Trophoblast cell (in vitro differentiated cells and primary cell): ENCODE results near the gene KRT9.

Experiments
- DNase-seq, 2 donors: peaks; one replicate each; pipeline ENCODE4 v3.0.0-alpha.2; 2016
- H2AFZ ChIP-seq: 2 replicates; pipeline ENCODE4 v1.6.1; 2013; ENCODE audit warnings: low read length, moderate library complexity, mild to moderate bottlenecking; ENCODE audit not compliant: insufficient read depth, poor library complexity
- H2AK5ac ChIP-seq: 2 replicates; pipeline ENCODE4 v1.6.1; 2013; ENCODE audit warnings: mild to moderate bottlenecking, low read length
- H2BK120ac ChIP-seq: 2 replicates; pipeline ENCODE4 v1.6.1; 2013; ENCODE audit warnings: low read length, mild to moderate bottlenecking, moderate library complexity; ENCODE audit not compliant: insufficient read depth, poor library complexity
- H2BK12ac ChIP-seq: 2 replicates; pipeline ENCODE4 v1.6.1; 2013; ENCODE audit warnings: mild to moderate bottlenecking, low read length, moderate library complexity
- H2BK5ac ChIP-seq: 2 replicates; pipeline ENCODE4 v1.6.1; 2013; ENCODE audit warnings: low read length, low read depth, moderate library complexity, mild to moderate bottlenecking; ENCODE audit not compliant: poor library complexity
- H3K14ac ChIP-seq: 2 replicates; pipeline ENCODE4 v1.6.1; 2013; ENCODE audit warnings: mild to moderate bottlenecking, low read length
- H3K18ac ChIP-seq: 2 replicates; pipeline ENCODE4 v1.6.1; 2013; ENCODE audit warnings: mild to moderate bottlenecking, low read length
- H3K23ac ChIP-seq: 2 replicates; pipeline ENCODE4 v1.6.1; 2013; ENCODE audit warnings: low read length
- H3K27ac ChIP-seq: 2 replicates; pipeline ENCODE4 v1.5.1; 2013; ENCODE audit warnings: low read depth, mild to moderate bottlenecking, inconsistent platforms, low read length, moderate library complexity
- H3K27me3 ChIP-seq: 2 replicates; pipeline ENCODE4 v1.6.1; 2013; ENCODE audit warnings: inconsistent platforms, mild to moderate bottlenecking, low read length, moderate library complexity; ENCODE audit not compliant: insufficient read depth
- H3K36me3 ChIP-seq, 2 experiments: 1 replicate in 1 of 2; 2 replicates in 1 of 2; pipeline ENCODE4 v1.6.1; 2013; ENCODE audit warnings: low read length in 2 of 2, mild to moderate bottlenecking in 2 of 2, moderate library complexity in 1 of 2; ENCODE audit not compliant: insufficient read depth in 2 of 2, control insufficient read depth in 1 of 2
- H3K4ac ChIP-seq: 2 replicates; pipeline ENCODE4 v1.6.1; 2013; ENCODE audit warnings: low read depth, mild to moderate bottlenecking, low read length, moderate library complexity
- H3K4me1 ChIP-seq, 2 experiments: 1 replicate in 1 of 2; 2 replicates in 1 of 2; pipeline ENCODE4 v1.6.1; 2013; ENCODE audit warnings: low read length in 2 of 2, mild to moderate bottlenecking in 2 of 2, moderate library complexity in 1 of 2; ENCODE audit not compliant: insufficient read depth in 2 of 2, control insufficient read depth in 1 of 2
- H3K4me2 ChIP-seq: 2 replicates; pipeline ENCODE4 v1.6.1; 2013; ENCODE audit warnings: inconsistent platforms, mild to moderate bottlenecking, low read length, moderate library complexity
- H3K4me3 ChIP-seq: 2 replicates; pipeline ENCODE4 v1.5.1; 2013; ENCODE audit warnings: mild to moderate bottlenecking, low read depth, low read length, inconsistent platforms
- H3K79me1 ChIP-seq: one replicate; pipeline ENCODE4 v1.6.1; 2013; ENCODE audit warnings: low read length
- H3K79me2 ChIP-seq: 2 replicates; pipeline ENCODE4 v1.6.1; 2013; ENCODE audit warnings: low read length, mild to moderate bottlenecking; ENCODE audit not compliant: control insufficient read depth, insufficient read depth, poor library complexity
- H3K9ac ChIP-seq: 2 replicates; pipeline ENCODE4 v1.6.1; 2013; ENCODE audit warnings: mild to moderate bottlenecking, low read length
- H3K9me3 ChIP-seq: 2 replicates; pipeline ENCODE4 v1.6.1; 2013; ENCODE audit warnings: low read depth, mild to moderate bottlenecking, control low read depth, inconsistent platforms, low read length; ENCODE audit not compliant: insufficient read depth
- H4K12ac ChIP-seq: 2 replicates; pipeline ENCODE4 v1.6.1; 2013; ENCODE audit warnings: low read depth, mild to moderate bottlenecking, low read length, moderate library complexity
- H4K8ac ChIP-seq: 2 replicates; pipeline ENCODE4 v1.6.1; 2013; ENCODE audit warnings: low read depth, mild to moderate bottlenecking, low read length, moderate library complexity
- H4K91ac ChIP-seq: one replicate; pipeline ENCODE4 v1.6.1; 2013; ENCODE audit warnings: low read depth, mild to moderate bottlenecking, low read length, moderate library complexity
- WGBS: extraction: QIAGEN DNeasy Blood & Tissue Kit; methylation state at CpG from one replicate; pipeline ENCODE4 v1.1.7; 2013; ENCODE audit warnings: missing lambda C conversion rate; ENCODE audit not compliant: insufficient read length, insufficient coverage; ENCODE audit errors: extremely low coverage; 5-methylcytosine and 5-hydroxymethylcytosine counted together

KRT9 gene

DNA sequence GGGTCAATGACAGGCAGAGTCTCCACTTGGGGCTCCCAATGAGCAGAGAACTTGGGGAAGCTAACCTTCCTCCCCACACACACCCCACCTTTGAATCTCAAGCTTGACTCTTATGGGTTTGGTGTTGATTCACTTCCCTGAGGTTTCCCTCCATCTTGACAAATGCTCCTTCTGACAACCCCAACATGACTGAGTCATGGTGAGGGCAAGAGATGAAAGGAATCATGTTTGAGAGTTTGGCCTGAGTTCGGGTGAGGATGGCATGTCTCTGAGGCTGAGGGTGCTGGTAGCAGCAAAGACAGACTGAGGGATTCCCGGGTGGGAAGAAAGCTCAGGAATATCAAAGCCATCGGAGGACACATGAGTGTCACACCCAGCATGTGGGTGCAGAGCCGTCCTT, 18.7 kb downstream of the KRT9 start:
- Histone ChIP-seq H3K4me2 (no peak overlapping the region), H3K9ac (no peak overlapping the region), H2BK5ac (no peak overlapping the region), H2AK5ac (no peak overlapping the region), H2BK120ac (no peak overlapping the region), H2AFZ (no peak overlapping the region), H4K91ac (no peak overlapping the region), H3K36me3 (no peaks in the 10 kb centered on the region), H3K79me1 (peaks cover 11% of the 10 kb centered on the region), H3K14ac (peak overlapping the region; percentile 4), H3K9me3 (no peaks in the 10 kb centered on the region), H3K4me3 (no peak overlapping the region), H3K18ac (no peak overlapping the region), H3K4me1 (peaks cover 14 to 15% of the 10 kb centered on the region in 2 experiments), H2BK12ac (no peak overlapping the region), H4K8ac (no peak overlapping the region), H3K4ac (no peak overlapping the region), H3K79me2 (peaks cover 4% of the 10 kb centered on the region), H3K23ac (no peak overlapping the region), H4K12ac (no peak overlapping the region), H3K27ac (no peak overlapping the region), H3K27me3 (no peaks in the 10 kb centered on the region)
- no peak for DNase-seq
- WGBS = no CpG with 5 or more reads among the region's 4 CpGs

DNA sequence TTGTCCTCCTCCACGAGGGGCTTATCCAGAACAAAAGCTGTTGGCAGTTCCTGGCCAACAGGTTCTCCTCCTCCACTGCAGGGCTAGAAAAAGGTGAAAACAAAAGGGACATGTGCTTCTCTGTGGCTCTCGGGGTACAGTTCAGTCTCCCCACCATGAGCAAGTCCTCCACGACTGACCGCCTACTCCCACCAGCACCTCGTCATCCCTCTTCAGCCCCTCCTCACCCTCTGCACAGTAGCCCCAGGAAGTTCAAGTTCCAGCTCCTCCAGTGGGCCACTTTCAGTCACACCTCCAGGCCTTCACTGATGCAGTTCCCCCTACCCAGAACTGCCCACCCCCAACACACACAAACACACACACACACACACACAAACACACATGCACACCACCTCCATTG, 19.4 kb downstream of the KRT9 start:
- no peak overlapping the region for H2AK5ac ChIP-seq
- no peak overlapping the region for H4K8ac ChIP-seq
- no peak overlapping the region for H4K12ac ChIP-seq
- no peak overlapping the region for H3K18ac ChIP-seq
- no peak overlapping the region for H3K14ac ChIP-seq
- H3K79me1 ChIP-seq = peaks cover 11% of the 10 kb centered on the region
- no peak overlapping the region for H2BK5ac ChIP-seq
- H3K27me3 ChIP-seq = no peaks in the 10 kb centered on the region
- no CpG with 5 or more reads among the region's 5 CpGs for WGBS
- H3K9me3 ChIP-seq = no peaks in the 10 kb centered on the region
- no peak overlapping the region for H3K4me2 ChIP-seq
- H3K4ac ChIP-seq = no peak overlapping the region
- no peak overlapping the region for H2BK120ac ChIP-seq
- H2BK12ac ChIP-seq = no peak overlapping the region
- peaks cover 4% of the 10 kb centered on the region for H3K79me2 ChIP-seq
- H3K4me1 ChIP-seq = peaks cover 19 to 22% of the 10 kb centered on the region in 2 experiments
- no peak overlapping the region for H4K91ac ChIP-seq
- no peak overlapping the region for H3K23ac ChIP-seq
- no peaks in the 10 kb centered on the region for H3K36me3 ChIP-seq
- no peak overlapping the region for H3K4me3 ChIP-seq
- no peak for DNase-seq
- no peak overlapping the region for H3K27ac ChIP-seq
- H3K9ac ChIP-seq = no peak overlapping the region
- no peak overlapping the region for H2AFZ ChIP-seq

- no CpG with 5 or more reads among the region's 5 CpGs for WGBS
- Histone ChIP-seq H3K79me2 (peaks cover 4% of the 10 kb centered on the region), H3K9me3 (no peaks in the 10 kb centered on the region)
Measured at GRCh38 chr17:41551365-41551764, 20.5 kb downstream of the KRT9 start.

GRCh38 chr17:41549596-41550039, 22.2 kb downstream of the KRT9 start:
- no peak overlapping the region for H3K14ac ChIP-seq
- H4K12ac ChIP-seq = no peak overlapping the region
- no peak overlapping the region for H3K18ac ChIP-seq
- no peak overlapping the region for H2AK5ac ChIP-seq
- no CpG with 5 or more reads among the region's 8 CpGs for WGBS
- no peaks in the 10 kb centered on the region for H3K9me3 ChIP-seq
- H3K9ac ChIP-seq = no peak overlapping the region
- H3K27me3 ChIP-seq = no peaks in the 10 kb centered on the region
- no peak overlapping the region for H2BK12ac ChIP-seq
- no peak overlapping the region for H3K4me2 ChIP-seq
- H2AFZ ChIP-seq = no peak overlapping the region
- peaks cover 4% of the 10 kb centered on the region for H3K79me2 ChIP-seq
- no peak overlapping the region for H4K91ac ChIP-seq
- peak overlapping the region; percentile 1 for H2BK5ac ChIP-seq
- H3K4me1 ChIP-seq = peaks cover 15 to 19% of the 10 kb centered on the region in 2 experiments
- no peak overlapping the region for H3K4me3 ChIP-seq
- DNase-seq = no peak
- H4K8ac ChIP-seq = no peak overlapping the region
- H3K27ac ChIP-seq = no peak overlapping the region
- H2BK120ac ChIP-seq = no peak overlapping the region
- no peak overlapping the region for H3K4ac ChIP-seq
- no peak overlapping the region for H3K23ac ChIP-seq
- H3K36me3 ChIP-seq = no peaks in the 10 kb centered on the region
- peaks cover 11% of the 10 kb centered on the region for H3K79me1 ChIP-seq

More at GRCh38 chr17:41551365-41551764, 20.5 kb downstream of the KRT9 start:
- no peak overlapping the region for H2BK12ac ChIP-seq
- no peak overlapping the region for H2AFZ ChIP-seq
- no peak overlapping the region for H4K91ac ChIP-seq
- no peak overlapping the region for H3K14ac ChIP-seq
- H2AK5ac ChIP-seq = no peak overlapping the region
- H3K36me3 ChIP-seq = no peaks in the 10 kb centered on the region
- no peak overlapping the region for H2BK5ac ChIP-seq
- no peak overlapping the region for H3K4me2 ChIP-seq
- no peak overlapping the region for H4K8ac ChIP-seq
- H3K23ac ChIP-seq = no peak overlapping the region
- H3K18ac ChIP-seq = no peak overlapping the region
- H3K4ac ChIP-seq = no peak overlapping the region
- peaks cover 11% of the 10 kb centered on the region for H3K79me1 ChIP-seq
- H2BK120ac ChIP-seq = no peak overlapping the region
- H3K4me1 ChIP-seq = peaks cover 20 to 23% of the 10 kb centered on the region in 2 experiments
- no peak overlapping the region for H4K12ac ChIP-seq
- H3K9ac ChIP-seq = no peak overlapping the region
- no peaks in the 10 kb centered on the region for H3K27me3 ChIP-seq
- H3K27ac ChIP-seq = no peak overlapping the region
- no peak for DNase-seq
- no peak overlapping the region for H3K4me3 ChIP-seq
